Tibial nerve (tissue), 4 donors: ENCODE results near the gene PPP1R2.

Experiments
- EP300 ChIP-seq, 2 donors: sonication (generic); formaldehyde crosslinking; IDR thresholded peaks; one replicate each; pipeline ENCODE4 v1.6.1; 2017; ENCODE audit warnings: antibody characterized with exemption in 2 of 2, mild to moderate bottlenecking in 1 of 2
- POLR2A ChIP-seq, 2 donors: fragments of 450-650 bp; IDR thresholded peaks; one replicate each; pipeline ENCODE4 v1.6.1; 2017; ENCODE audit warnings: antibody characterized with exemption in 2 of 2, mild to moderate bottlenecking in 2 of 2, moderate library complexity in 2 of 2
- TF ChIP-seq, protein P1 (sequence below), 5 experiments: fragments of 200-600 bp in 3 of 5; fragments of 450-650 bp in 2 of 5; sonication (generic) in 3 of 5; IDR thresholded peaks; one replicate each; pipeline ENCODE4 v1.5.1; 2016 to 2019; ENCODE audit warnings: antibody characterized with exemption in 5 of 5, mild to moderate bottlenecking in 3 of 5, moderate library complexity in 2 of 5

DNA sequence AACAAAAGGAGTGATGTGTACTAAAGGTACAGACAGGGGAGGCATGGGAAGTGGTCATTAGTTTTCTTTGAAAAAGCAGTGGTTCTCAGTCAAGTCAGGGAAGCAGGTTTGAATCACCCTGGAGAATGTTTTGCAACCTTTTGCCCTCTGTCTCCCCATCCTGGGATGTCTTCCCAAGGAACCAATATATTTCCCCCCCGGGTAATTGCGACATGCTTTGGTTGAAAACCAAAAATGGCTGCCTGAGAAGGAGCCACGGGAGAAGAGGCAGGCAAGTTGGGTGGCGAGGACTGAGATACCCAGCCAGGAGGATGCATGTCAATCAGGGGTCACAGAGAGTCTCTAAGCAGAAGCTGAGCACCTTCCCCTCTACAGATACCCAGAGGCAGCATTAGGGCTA lies 20.2 kb upstream of the PPP1R2 start:
- TF ChIP-seq, protein P1, sequence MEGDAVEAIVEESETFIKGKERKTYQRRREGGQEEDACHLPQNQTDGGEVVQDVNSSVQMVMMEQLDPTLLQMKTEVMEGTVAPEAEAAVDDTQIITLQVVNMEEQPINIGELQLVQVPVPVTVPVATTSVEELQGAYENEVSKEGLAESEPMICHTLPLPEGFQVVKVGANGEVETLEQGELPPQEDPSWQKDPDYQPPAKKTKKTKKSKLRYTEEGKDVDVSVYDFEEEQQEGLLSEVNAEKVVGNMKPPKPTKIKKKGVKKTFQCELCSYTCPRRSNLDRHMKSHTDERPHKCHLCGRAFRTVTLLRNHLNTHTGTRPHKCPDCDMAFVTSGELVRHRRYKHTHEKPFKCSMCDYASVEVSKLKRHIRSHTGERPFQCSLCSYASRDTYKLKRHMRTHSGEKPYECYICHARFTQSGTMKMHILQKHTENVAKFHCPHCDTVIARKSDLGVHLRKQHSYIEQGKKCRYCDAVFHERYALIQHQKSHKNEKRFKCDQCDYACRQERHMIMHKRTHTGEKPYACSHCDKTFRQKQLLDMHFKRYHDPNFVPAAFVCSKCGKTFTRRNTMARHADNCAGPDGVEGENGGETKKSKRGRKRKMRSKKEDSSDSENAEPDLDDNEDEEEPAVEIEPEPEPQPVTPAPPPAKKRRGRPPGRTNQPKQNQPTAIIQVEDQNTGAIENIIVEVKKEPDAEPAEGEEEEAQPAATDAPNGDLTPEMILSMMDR (IDR thresholded peaks at IDR 0.05) = no peak
- TF ChIP-seq POLR2A (IDR thresholded peaks at IDR 0.05) (no peak), EP300 (IDR thresholded peaks at IDR 0.05) (no peak)
